HG02763 (cell line): ENCODE results near the gene COX8C.
"Not testable (repeated sequence)": the region's sequence is repeated elsewhere in the genome, so short reads cannot be mapped to it uniquely, and the experiment has no call there.

Experiments
- ATAC-seq: cut with Tn5 transposase; IDR thresholded peaks from one replicate; pipeline ENCODE4 v1.9.1; 2021; ENCODE audit warnings: mild to moderate bottlenecking, moderate library complexity; ENCODE audit not compliant: unreplicated experiment

Gene COX8C

DNA sequence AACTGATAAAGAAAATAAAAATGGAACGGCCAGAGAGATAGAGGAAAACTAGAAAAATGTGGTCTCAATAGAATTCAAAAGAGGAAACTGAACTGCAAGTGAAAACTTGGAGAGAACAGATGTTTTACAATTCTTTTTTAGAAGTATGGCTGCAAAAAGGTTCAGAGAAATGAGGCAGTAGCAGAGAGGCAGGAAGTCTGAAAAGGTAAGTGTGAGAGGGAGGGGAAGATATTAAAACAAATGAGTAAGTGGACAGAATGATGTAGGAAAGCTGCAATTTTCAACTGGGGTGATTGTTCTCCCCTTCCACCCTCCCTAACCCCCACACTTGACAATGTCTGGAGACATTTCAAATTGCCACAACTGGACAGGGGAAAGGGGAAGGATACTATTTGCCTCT is 27.0 kb upstream of the COX8C start:
- ATAC-seq, result no peak

DNA sequence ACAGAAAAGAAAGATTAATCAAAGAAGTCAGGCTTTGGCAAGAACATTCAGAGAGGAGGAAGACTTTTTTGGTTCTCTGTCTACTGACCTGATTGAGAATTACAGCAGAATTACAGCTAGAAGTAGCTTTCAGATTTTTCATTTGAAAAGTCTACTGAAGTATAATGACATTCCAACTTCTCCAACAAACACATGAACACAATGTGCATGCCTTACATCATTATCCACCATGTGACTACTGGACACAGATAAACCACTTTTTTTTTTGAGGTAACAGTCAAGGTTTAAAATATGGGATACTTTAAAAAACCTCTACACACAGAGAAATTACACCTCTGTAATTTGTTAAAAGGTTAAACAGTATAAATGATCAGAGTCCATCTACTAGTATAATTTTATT is 26.5 kb upstream of the COX8C start:
- ATAC-seq, result no peak

DNA sequence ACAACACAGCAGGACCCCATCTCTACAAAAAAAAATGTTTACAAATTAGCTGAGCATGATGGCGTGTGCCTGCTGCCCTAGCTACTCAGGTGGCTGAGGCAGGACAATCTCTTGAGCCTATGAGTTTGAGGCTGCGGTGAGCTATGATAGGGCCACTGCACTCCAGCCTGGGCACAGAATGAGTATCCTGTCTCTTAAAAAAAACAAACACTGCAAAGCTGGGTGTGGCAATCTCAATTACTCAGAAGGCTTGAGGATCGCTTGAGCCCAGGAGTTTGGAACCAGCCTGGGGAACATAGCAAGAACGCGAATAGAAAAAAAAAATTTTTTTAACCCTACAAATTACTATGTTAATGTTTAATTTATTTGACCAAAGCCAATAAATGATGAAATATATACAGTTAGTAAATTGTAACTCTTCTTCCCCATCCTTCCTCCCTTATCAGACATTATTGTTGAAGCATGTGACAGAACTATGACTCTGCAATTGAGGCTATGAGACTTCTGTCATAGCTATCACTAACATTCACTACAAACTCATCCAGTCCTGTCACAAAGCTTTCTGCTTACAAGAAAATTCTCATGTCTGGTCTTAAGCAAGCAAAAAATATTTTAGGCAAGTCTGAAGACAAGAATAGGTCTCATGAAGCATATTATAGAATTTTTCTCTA is 23.9 kb upstream of the COX8C start:
- ATAC-seq, result no peak

GRCh38 chr14:93323600-93324174 is 23.3 kb upstream of the COX8C start:
- no peak for ATAC-seq

GRCh38 chr14:93326196-93326595 is 20.8 kb upstream of the COX8C start:
- ATAC-seq, result no peak

- no peak for ATAC-seq
These were observed 18.4 kb upstream of the COX8C start for GRCh38 chr14:93328546-93328945.

- no peak for ATAC-seq
These were observed 16.9 kb upstream of the COX8C start for GRCh38 chr14:93329965-93330608.

GRCh38 chr14:93330609-93331000 is 16.4 kb upstream of the COX8C start:
- ATAC-seq, result no peak

- no peak for ATAC-seq
These were observed 15.8 kb upstream of the COX8C start for GRCh38 chr14:93331002-93331727.

GRCh38 chr14:93331728-93332396 is 15.1 kb upstream of the COX8C start:
- ATAC-seq, result no peak

- peak; percentile 54 for ATAC-seq
These were observed 14.6 kb upstream of the COX8C start for GRCh38 chr14:93332397-93332852.

DNA sequence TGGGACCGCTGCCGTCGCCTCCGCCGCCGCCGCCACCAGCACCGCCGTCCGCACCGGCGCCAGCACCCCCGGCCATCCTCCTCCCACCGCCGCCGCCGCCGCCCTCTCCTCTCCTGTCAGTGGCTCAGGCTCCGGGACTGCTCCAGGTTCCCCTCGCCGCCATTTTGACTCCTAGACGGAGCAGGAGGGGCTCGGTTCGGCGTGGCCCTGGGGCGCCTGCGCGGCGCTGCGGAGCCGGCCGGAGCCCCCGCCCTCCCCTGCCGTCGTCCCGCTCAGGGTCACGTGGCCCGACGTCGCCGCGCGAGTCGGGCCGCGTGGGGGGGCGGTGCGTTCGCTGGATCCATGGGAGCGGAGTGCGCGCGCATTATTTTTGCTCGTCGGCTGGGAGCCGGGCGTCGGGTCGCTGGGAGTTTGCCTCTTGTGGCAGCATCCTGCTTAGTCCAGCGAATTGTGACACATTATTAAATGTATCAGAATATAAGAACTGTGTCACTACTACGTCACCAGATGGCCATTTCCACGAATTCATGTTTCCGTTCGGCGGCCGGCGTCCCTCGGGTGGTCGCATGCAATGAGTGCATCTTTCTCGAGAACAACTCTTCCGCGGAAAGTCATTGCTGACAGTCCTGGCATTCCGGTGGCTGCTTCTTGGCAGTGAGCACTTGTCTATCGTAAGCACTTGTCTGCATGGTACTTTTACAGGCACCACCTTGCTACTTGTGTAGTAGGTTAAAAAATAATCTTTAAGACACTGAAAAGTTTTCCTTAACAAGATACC is 13.9 kb upstream of the COX8C start, which contains the start of gene BTBD7:
BTBD7 (minus strand) TSS at position 184 of the 778 bp plus-strand sequence. CDS start 36,985 bp downstream, outside the sequence.
- ATAC-seq, result peak; percentile 84

DNA sequence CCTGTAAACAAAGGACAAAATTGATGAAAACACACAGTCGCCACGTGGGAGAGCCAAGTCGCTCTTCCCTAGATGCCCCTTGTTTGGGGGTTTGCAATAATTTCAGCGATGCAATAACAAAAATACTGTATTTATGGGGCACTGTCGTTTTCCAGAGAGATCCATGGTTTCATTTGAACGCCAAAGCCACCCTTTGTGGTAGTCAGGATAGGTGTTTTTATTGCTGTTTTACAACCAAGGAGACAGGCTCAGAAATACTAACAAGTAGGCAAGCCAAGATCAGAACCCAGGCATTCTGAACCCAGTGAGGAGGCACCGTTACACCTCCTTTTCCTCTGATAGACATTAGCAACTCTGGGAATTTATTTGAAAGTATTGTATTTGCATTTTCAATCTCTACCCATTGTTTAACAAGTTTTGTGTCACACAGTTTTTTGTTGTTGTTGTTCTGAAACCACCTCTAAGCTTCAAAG is 13.3 kb upstream of the COX8C start:
- no peak for ATAC-seq

- ATAC-seq, result no peak
These were observed 9.7 kb upstream of the COX8C start for GRCh38 chr14:93337143-93337753.

GRCh38 chr14:93337884-93338283 is 9.1 kb upstream of the COX8C start:
- ATAC-seq, result no peak

GRCh38 chr14:93343266-93343665 is 3.7 kb upstream of the COX8C start:
- no peak for ATAC-seq

DNA sequence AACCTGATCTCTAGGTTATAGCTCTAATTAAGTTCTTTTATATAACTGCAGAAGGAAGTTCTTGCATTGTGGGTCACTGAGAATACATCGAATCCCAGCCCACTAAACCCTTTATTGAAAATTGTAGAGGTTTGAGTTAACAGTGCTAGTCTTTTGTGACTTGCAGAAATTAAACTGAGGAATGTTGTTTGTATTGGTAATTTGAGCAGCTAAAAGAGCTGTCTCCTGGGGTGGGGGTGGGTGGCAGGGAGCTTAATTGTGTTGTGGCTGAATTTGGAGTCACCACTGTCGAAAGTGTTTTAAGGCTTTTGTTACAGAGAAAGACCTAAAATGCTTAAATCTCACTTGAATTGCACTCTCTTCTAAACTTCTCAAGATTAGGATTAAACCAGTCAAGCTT is 3.2 kb upstream of the COX8C start:
- ATAC-seq, result no peak

- no peak for ATAC-seq
These were observed 868 bp downstream of the COX8C start for GRCh38 chr14:93347850-93348249.

DNA sequence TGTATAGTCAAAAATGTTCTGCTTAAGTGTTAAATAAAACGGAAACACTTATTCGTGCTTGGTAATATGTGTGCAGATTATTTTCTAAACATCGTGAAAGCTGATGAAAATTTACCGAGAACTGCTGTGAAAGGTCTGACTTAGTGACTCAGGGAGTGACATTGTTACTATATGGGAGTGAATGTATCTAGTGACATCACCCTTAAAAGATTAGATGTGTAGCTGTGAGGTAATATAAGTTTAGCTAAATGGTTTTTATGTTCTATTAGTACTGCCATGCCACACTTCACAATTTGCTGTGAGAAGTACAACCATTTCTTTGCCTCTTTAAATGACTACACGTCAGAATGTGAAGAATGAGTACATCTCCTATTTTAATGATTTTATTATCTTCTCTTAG is 1.3 kb downstream of the COX8C start:
- no peak for ATAC-seq

DNA sequence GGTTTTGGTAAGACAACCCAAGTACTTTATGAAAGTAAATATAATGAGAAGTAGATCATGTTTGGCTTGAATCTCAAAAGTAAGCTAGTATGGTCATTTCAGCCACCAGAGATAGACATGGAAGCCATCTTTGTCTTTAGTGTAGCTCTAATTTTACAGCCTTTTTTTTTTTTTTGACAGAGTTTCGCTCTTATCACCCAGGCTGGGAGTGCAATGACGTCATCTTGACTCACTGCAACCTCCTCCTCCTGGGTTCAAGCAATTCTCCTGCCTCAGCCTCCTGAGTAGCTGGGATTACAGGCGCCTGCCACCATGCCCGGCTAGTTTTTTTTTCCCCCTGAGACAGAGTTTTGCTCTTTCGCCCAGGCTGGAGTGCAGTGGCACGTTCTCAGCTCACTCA is 7.9 kb downstream of the COX8C start:
- not testable (repeated sequence) for ATAC-seq
